H1 (cell line): ENCODE measurements around the gene ZNF225. TPM values are rescaled to one million over a fixed set of nuclear protein-coding genes. Genes with fewer than 3 reads are reported as not detected.

ENCODE experiments used
- CTCF ChIA-PET: fragments of 300-600 bp; sonication (Branson Sonifier 250); formaldehyde crosslinking; loops from one replicate; lab custom pipeline; 2021; ENCODE audit not compliant: partially characterized antibody; lab: Charles Lee
- POLR2A ChIA-PET: fragments of 300-600 bp; sonication (Branson Sonifier 250); formaldehyde crosslinking; loops from one replicate; lab custom pipeline; 2021; ENCODE audit warnings: inconsistent platforms; ENCODE audit not compliant: partially characterized antibody; lab: Charles Lee
- DNase-seq, 2 experiments: peaks; one replicate each; pipeline versions ENCODE4 v3.0.0 to v3.0.0-alpha.2; 2010 to 2022; ENCODE audit warnings: low spot score in 2 of 2, low read depth in 1 of 2, mixed read lengths in 1 of 2
- FAIRE-seq: peaks from 2 replicates; lab custom pipeline; 2011; peaks lifted over from hg19 to GRCh38; lab: Jason Lieb, UNC
- H2AFZ ChIP-seq: 2 replicates; pipeline ENCODE4 v1.8.1; 2012; ENCODE audit warnings: low read length, inconsistent platforms
- H2AK5ac ChIP-seq: 2 replicates; pipeline ENCODE4 v1.6.1; 2013; ENCODE audit warnings: low read depth, low read length
- H2BK120ac ChIP-seq: replicated peaks from 2 replicates; pipeline ENCODE3; 2013; ENCODE audit warnings: low read depth, low read length, inconsistent platforms
- H2BK12ac ChIP-seq: 2 replicates; pipeline ENCODE4 v1.6.1; 2013; ENCODE audit warnings: low read depth, low read length
- H2BK15ac ChIP-seq: 2 replicates; pipeline ENCODE4 v1.6.1; 2013; ENCODE audit warnings: low read length
- H2BK20ac ChIP-seq: 2 replicates; pipeline ENCODE4 v1.6.1; 2013; ENCODE audit warnings: low read length
- H2BK5ac ChIP-seq: 2 replicates; pipeline ENCODE4 v1.6.1; 2013; ENCODE audit warnings: low read depth, low read length
- H3K14ac ChIP-seq: 2 replicates; pipeline ENCODE4 v1.6.1; 2013; ENCODE audit warnings: inconsistent platforms; ENCODE audit not compliant: insufficient read length
- H3K18ac ChIP-seq: 2 replicates; pipeline ENCODE4 v1.6.1; 2013; ENCODE audit warnings: low read length; ENCODE audit errors: extremely low read depth
- H3K23ac ChIP-seq: 2 replicates; pipeline ENCODE4 v1.6.1; 2013; ENCODE audit warnings: inconsistent platforms; ENCODE audit not compliant: insufficient read length
- H3K23me2 ChIP-seq: 2 replicates; pipeline ENCODE4 v1.6.1; 2013; ENCODE audit warnings: low read depth, low read length
- H3K27ac ChIP-seq: 2 replicates; pipeline ENCODE4 v1.6.1; 2011; ENCODE audit warnings: low read depth, low read length, inconsistent platforms
- H3K27me3 ChIP-seq, 4 experiments: replicated peaks in 1 of 4; 1 replicate in 1 of 4; 2 replicates in 3 of 4; pipeline versions ENCODE4 v1.6.1 to v1.8.1; 2011 to 2013; ENCODE audit warnings: low read length in 3 of 4, mild to moderate bottlenecking in 3 of 4, inconsistent platforms in 2 of 4, mixed read lengths in 2 of 4, moderate library complexity in 1 of 4; ENCODE audit not compliant: control insufficient read depth in 3 of 4, insufficient read depth in 3 of 4; ENCODE audit errors: extremely low read depth in 1 of 4
- H3K36me3 ChIP-seq, 4 experiments: 2 replicates each; pipeline versions ENCODE4 v1.6.1 to v1.8.1; 2011 to 2013; ENCODE audit warnings: mild to moderate bottlenecking in 4 of 4, low read length in 3 of 4, moderate library complexity in 2 of 4, control low read depth in 1 of 4, inconsistent platforms in 1 of 4; ENCODE audit not compliant: insufficient read depth in 4 of 4, control insufficient read depth in 2 of 4
- H3K4ac ChIP-seq: replicated peaks from 2 replicates; pipeline ENCODE3; 2013; ENCODE audit warnings: low read length, low read depth, mixed read lengths, inconsistent platforms; ENCODE audit not compliant: insufficient read length
- H3K4me1 ChIP-seq, 4 experiments: replicated peaks in 1 of 4; 1 replicate in 1 of 4; 2 replicates in 3 of 4; pipeline versions ENCODE4 v1.6.1 to v1.8.1; 2011 to 2013; ENCODE audit warnings: low read length in 3 of 4, inconsistent platforms in 2 of 4, mixed read lengths in 1 of 4; ENCODE audit not compliant: insufficient read depth in 4 of 4, control insufficient read depth in 3 of 4
- H3K4me2 ChIP-seq, 2 experiments: 2 replicates each; pipeline versions ENCODE4 v1.6.1 to v1.8.1; 2011 to 2013; ENCODE audit warnings: low read depth in 2 of 2, low read length in 2 of 2, control low read depth in 1 of 2, inconsistent platforms in 1 of 2, mild to moderate bottlenecking in 1 of 2; ENCODE audit not compliant: insufficient read depth in 1 of 2
- H3K4me3 ChIP-seq, 4 experiments: fragments of 200-600, 300-600 bp in 1 of 4; sonication (generic), shearing (Covaris generic), sonication (Bioruptor Twin) in 1 of 4; 2 replicates each; pipeline versions ENCODE4 v1.5.1 to v1.8.1; 2011 to 2016; ENCODE audit warnings: low read length in 4 of 4, low read depth in 3 of 4, control low read depth in 2 of 4, inconsistent platforms in 2 of 4, mild to moderate bottlenecking in 2 of 4, mixed read lengths in 1 of 4, moderate library complexity in 1 of 4; ENCODE audit not compliant: insufficient read depth in 2 of 4; ENCODE audit errors: extremely low read depth in 1 of 4
- H3K56ac ChIP-seq: replicated peaks from 2 replicates; pipeline ENCODE3; 2013; ENCODE audit warnings: low read depth, mild to moderate bottlenecking, mixed read lengths, low read length, inconsistent platforms; ENCODE audit not compliant: insufficient read length
- H3K79me1 ChIP-seq: 2 replicates; pipeline ENCODE4 v1.6.1; 2013; ENCODE audit warnings: low read depth, low read length, control low read depth
- H3K79me2 ChIP-seq, 2 experiments: 2 replicates each; pipeline versions ENCODE4 v1.6.1 to v1.8.1; 2012 to 2013; ENCODE audit warnings: low read length in 2 of 2, mild to moderate bottlenecking in 2 of 2, inconsistent platforms in 1 of 2; ENCODE audit not compliant: insufficient read depth in 2 of 2, control insufficient read depth in 1 of 2
- H3K9ac ChIP-seq, 4 experiments: replicated peaks in 1 of 4; 1 replicate in 1 of 4; 2 replicates in 3 of 4; pipeline versions ENCODE4 v1.6.1 to v1.8.1; 2011 to 2013; ENCODE audit warnings: low read depth in 3 of 4, low read length in 3 of 4, control low read depth in 2 of 4, mild to moderate bottlenecking in 2 of 4, moderate library complexity in 2 of 4, inconsistent platforms in 1 of 4; ENCODE audit errors: extremely low read depth in 1 of 4
- H3K9me3 ChIP-seq, 2 experiments: 2 replicates each; pipeline versions ENCODE4 v1.6.1 to v1.8.1; 2012 to 2013; ENCODE audit warnings: mild to moderate bottlenecking in 2 of 2, moderate library complexity in 2 of 2, control low read depth in 1 of 2, inconsistent platforms in 1 of 2, low read depth in 1 of 2, low read length in 1 of 2, mixed read lengths in 1 of 2; ENCODE audit not compliant: insufficient read depth in 2 of 2
- H4K20me1 ChIP-seq, 2 experiments: replicated peaks in 1 of 2; 2 replicates each; pipeline versions ENCODE3 to v1.8.1; 2011 to 2013; ENCODE audit warnings: inconsistent platforms in 2 of 2, low read length in 2 of 2, mild to moderate bottlenecking in 1 of 2; ENCODE audit not compliant: insufficient read depth in 2 of 2, control insufficient read depth in 1 of 2
- H4K5ac ChIP-seq: 2 replicates; pipeline ENCODE4 v1.6.1; 2013; ENCODE audit warnings: low read length, low read depth, mixed read lengths, inconsistent platforms; ENCODE audit not compliant: insufficient read length
- H4K8ac ChIP-seq: 2 replicates; pipeline ENCODE4 v1.8.0; 2013; ENCODE audit warnings: mild to moderate bottlenecking, moderate library complexity, low read length, inconsistent platforms; ENCODE audit not compliant: insufficient read depth; ENCODE audit errors: extremely low read depth
- H4K91ac ChIP-seq: replicated peaks from 2 replicates; pipeline ENCODE3; 2013; ENCODE audit warnings: low read length, mixed read lengths, inconsistent platforms; ENCODE audit not compliant: insufficient read length
- BACH1 ChIP-seq: IDR thresholded peaks from 2 replicates; pipeline ENCODE4 v1.6.1; 2012; ENCODE audit warnings: low read length, improper control_type of control experiment
- BRCA1 ChIP-seq: IDR thresholded peaks from 2 replicates; pipeline ENCODE4 v1.6.1; 2012; ENCODE audit warnings: low read depth, low read length, improper control_type of control experiment
- CBX8 ChIP-seq: fragments of 300-800, 300-1000 bp; sonication (generic); IDR thresholded peaks from 2 replicates; pipeline ENCODE4 v1.7.1; 2016; ENCODE audit warnings: low read depth, low read length, borderline replicate concordance
- CEBPB ChIP-seq: IDR thresholded peaks from 2 replicates; pipeline ENCODE4 v1.6.1; 2012; ENCODE audit warnings: low read depth, low read length
- CTBP2 ChIP-seq: IDR thresholded peaks from 2 replicates; pipeline ENCODE4 v1.7.0; 2011; ENCODE audit warnings: borderline replicate concordance, mild to moderate bottlenecking, moderate library complexity, mixed read lengths, low read length; ENCODE audit not compliant: insufficient read depth, insufficient read length
- E2F6 ChIP-seq: IDR thresholded peaks from 2 replicates; pipeline ENCODE4 v1.6.1; 2012; ENCODE audit warnings: inconsistent platforms
- EP300 ChIP-seq, 2 experiments: IDR thresholded peaks; 1 replicate in 1 of 2; 2 replicates in 1 of 2; pipeline ENCODE4 v1.6.1; 2011 to 2012; ENCODE audit warnings: low read depth in 2 of 2, low read length in 2 of 2, mild to moderate bottlenecking in 2 of 2, borderline replicate concordance in 1 of 2, inconsistent platforms in 1 of 2, moderate library complexity in 1 of 2
- RXRA ChIP-seq: IDR thresholded peaks from 2 replicates; pipeline ENCODE4 v1.6.1; 2011; ENCODE audit warnings: low read depth, mild to moderate bottlenecking, low read length, moderate library complexity; ENCODE audit not compliant: insufficient read depth
- SIN3A ChIP-seq, 2 experiments: IDR thresholded peaks in 1 of 2; conservative IDR thresholded peaks in 1 of 2; 2 replicates each; pipeline ENCODE4 v1.6.1; 2011 to 2012; ENCODE audit warnings: low read length in 2 of 2, improper control_type of control experiment in 1 of 2, low read depth in 1 of 2, mild to moderate bottlenecking in 1 of 2
- SIX5 ChIP-seq: IDR thresholded peaks from 2 replicates; pipeline ENCODE4 v1.6.1; 2011; ENCODE audit warnings: mild to moderate bottlenecking, low read depth, low read length
- TAF1 ChIP-seq: IDR thresholded peaks from 2 replicates; pipeline ENCODE4 v1.6.1; 2011; ENCODE audit warnings: mild to moderate bottlenecking, low read depth, low read length
- TEAD4 ChIP-seq: IDR thresholded peaks from 2 replicates; pipeline ENCODE4 v1.6.1; 2012; ENCODE audit warnings: low read depth, low read length, inconsistent platforms, mixed read lengths
- YY1 ChIP-seq: IDR thresholded peaks from 2 replicates; pipeline ENCODE4 v1.6.1; 2011; ENCODE audit warnings: low read depth, mild to moderate bottlenecking, low read length
- ZNF274 ChIP-seq: IDR thresholded peaks from 2 replicates; pipeline ENCODE4 v1.7.0; 2012; ENCODE audit warnings: low read length, borderline replicate concordance; ENCODE audit errors: extremely low read depth
- WGBS, 2 experiments: shearing (Covaris generic) in 1 of 2; methylation state at CpG; one replicate each; pipeline versions ENCODE4 v1.1.6 to v1.1.7; 2013 to 2015; ENCODE audit warnings: low lambda C conversion rate in 2 of 2, mixed read lengths in 2 of 2, inconsistent platforms in 1 of 2, low coverage in 1 of 2, missing lambda C conversion rate in 1 of 2; ENCODE audit not compliant: insufficient replicate concordance in 2 of 2, insufficient coverage in 1 of 2, insufficient read length in 1 of 2; ENCODE audit errors: extremely low coverage in 1 of 2, missing lambda C conversion rate in 1 of 2; 5-methylcytosine and 5-hydroxymethylcytosine counted together
- polyA plus RNA-seq, 7 experiments: library from polyadenylated mRNA; depleted of rRNA in 3 of 7; stranded (reverse) in 5 of 7; unstranded in 2 of 7; fragments of >200 nt in 5 of 7; fragments of 200-250 nt in 2 of 7; gene quantifications; 1 replicate in 5 of 7; 2 replicates in 1 of 7; 4 replicates in 1 of 7; pipeline versions ENCODE4 v1.2.1 to v1.2.3, GENCODE V29; 2011 to 2013; ENCODE audit warnings: missing spikeins in 2 of 7, mixed read lengths in 2 of 7
- total RNA-seq: library from RNA; stranded (reverse); fragmentation: NEBNext Ultra II Directional; extraction: Animal tissue kit (Norgen Biotek cat#: 25700); gene quantifications from 2 replicates; pipeline ENCODE4 v1.2.1, GENCODE V29; 2021

Gene ZNF225
- total and polyA plus RNA-seq, 2 of the 8 experiments (the other 6 are each of a cell fraction or from before 2014, with no cell fraction given), result 0.98 to 5.0 TPM

GRCh38 chr19:44066305-44066704 is 46.9 kb upstream of the ZNF225 start:
- Histone ChIP-seq H3K4me1 (no peaks in the 10 kb centered on the region; a peak in 1 of 7 replicates), H2BK12ac (no peak overlapping the region), H3K9ac (no peak overlapping the region), H2AFZ (no peak overlapping the region), H3K79me2 (no peaks in the 10 kb centered on the region), H4K5ac (no peak overlapping the region), H3K18ac (no peak overlapping the region), H3K4me2 (no peak overlapping the region), H2AK5ac (no peak overlapping the region), H4K91ac (no peak overlapping the region), H3K23ac (no peak overlapping the region), H4K20me1 (no peaks in the 10 kb centered on the region), H3K56ac (no peak overlapping the region), H3K4me3 (no peak overlapping the region), H2BK15ac (no peak overlapping the region), H3K14ac (no peak overlapping the region), H3K4ac (no peak overlapping the region), H3K27me3 (no peaks in the 10 kb centered on the region), H3K9me3 (peaks cover 26 to 32% of the 10 kb centered on the region in 2 experiments), H4K8ac (no peak overlapping the region), H3K27ac (no peak overlapping the region), H3K79me1 (no peaks in the 10 kb centered on the region), H2BK120ac (no peak overlapping the region), H2BK5ac (no peak overlapping the region), H3K36me3 (peaks cover 3 to 48% (median 32%) of the 10 kb centered on the region in 4 experiments; a peak in 6 of 8 replicates), H3K23me2 (no peaks in the 10 kb centered on the region; the same call in 1 of the 2 replicates), H2BK20ac (no peak overlapping the region)
- POLR2A ChIA-PET, result interaction anchor here (1.2 kb wide), 1 partner anchor 14 kb away, joined by 5 read pairs; the partner anchor contains the start of gene ZNF223
- 53% methylated on average over 3 of the region's 3 CpGs; no CpG with 5 or more reads in 1 of the 2 experiments for WGBS, 2 experiments
- FAIRE-seq (no peak), DNase-seq (no peak)
- CTCF ChIA-PET, result no interaction called here
- TF ChIP-seq EP300 (IDR thresholded peaks at IDR 0.05; ENCODE audit: borderline replicate concordance in 1 of 2, low read depth in 2 of 2, low read length in 2 of 2), result no peak
- no peak for TF ChIP-seq CTBP2
- TF ChIP-seq TAF1, result no peak
- no peak for TF ChIP-seq BACH1
- no peak for TF ChIP-seq SIN3A (conservative IDR thresholded peaks at IDR 0.05 in 1 of 2, IDR thresholded peaks at IDR 0.05 in 1 of 2; ENCODE audit: low read depth in 1 of 2, low read length in 2 of 2)
- no peak for TF ChIP-seq BRCA1
- TF ChIP-seq CBX8, result no peak
- no peak for TF ChIP-seq ZNF274
- no peak for TF ChIP-seq RXRA
- no peak for TF ChIP-seq SIX5
- no peak for TF ChIP-seq E2F6
- TF ChIP-seq YY1, result no peak
- TF ChIP-seq TEAD4, result no peak
- no peak for TF ChIP-seq CEBPB
